RCC 7860 (cell line): ENCODE results near the gene HIVEP3.

ENCODE experiments used
- DNase-seq: peaks from one replicate; pipeline ENCODE4 v3.0.0-alpha.2; 2015; ENCODE audit warnings: low spot score
- FAIRE-seq: peaks from 2 replicates; lab custom pipeline; 2012; peaks lifted over from hg19 to GRCh38; lab: Jason Lieb, UNC

Gene HIVEP3

GRCh38 chr1:41621791-41622190 is 296.9 kb downstream of the HIVEP3 start:
- FAIRE-seq (no peak), DNase-seq (no peak)

GRCh38 chr1:41621256-41621655 is 297.5 kb downstream of the HIVEP3 start:
- no peak for DNase-seq

GRCh38 chr1:41620365-41621169 is 298.2 kb downstream of the HIVEP3 start:
- FAIRE-seq, result no peak

More at GRCh38 chr1:41621256-41621655, 297.5 kb downstream of the HIVEP3 start:
- FAIRE-seq, result no peak

GRCh38 chr1:41619511-41620364 is 299.0 kb downstream of the HIVEP3 start:
- DNase-seq (no peak), FAIRE-seq (no peak)

More at GRCh38 chr1:41620365-41621169, 298.2 kb downstream of the HIVEP3 start:
- DNase-seq, result no peak

- FAIRE-seq (no peak), DNase-seq (no peak)
Observed at GRCh38 chr1:41618871-41619270, 299.9 kb downstream of the HIVEP3 start.

- FAIRE-seq, result no peak
- DNase-seq, result no peak
Observed at GRCh38 chr1:41618066-41618825, 300.5 kb downstream of the HIVEP3 start.

- DNase-seq (no peak), FAIRE-seq (no peak)
Observed at GRCh38 chr1:41617336-41617735, 301.4 kb downstream of the HIVEP3 start.

- DNase-seq (no peak), FAIRE-seq (no peak)
Observed at GRCh38 chr1:41616563-41616962, 302.2 kb downstream of the HIVEP3 start.

- DNase-seq (no peak), FAIRE-seq (no peak)
Observed at GRCh38 chr1:41615981-41616380, 302.7 kb downstream of the HIVEP3 start.

- DNase-seq (no peak), FAIRE-seq (no peak)
Observed at GRCh38 chr1:41615316-41615715, 303.4 kb downstream of the HIVEP3 start.

- no peak for FAIRE-seq
- no peak for DNase-seq
Observed at GRCh38 chr1:41614818-41615217, 303.9 kb downstream of the HIVEP3 start.

GRCh38 chr1:41613689-41614574 is 304.8 kb downstream of the HIVEP3 start:
- DNase-seq (no peak), FAIRE-seq (no peak)

- FAIRE-seq (no peak), DNase-seq (no peak)
Observed at GRCh38 chr1:41612953-41613352, 305.8 kb downstream of the HIVEP3 start.

GRCh38 chr1:41611932-41612450 is 306.7 kb downstream of the HIVEP3 start:
- FAIRE-seq (no peak), DNase-seq (no peak)

- FAIRE-seq, result no peak
- DNase-seq, result no peak
Observed at GRCh38 chr1:41611068-41611931, 307.4 kb downstream of the HIVEP3 start.

GRCh38 chr1:41610361-41610760 is 308.4 kb downstream of the HIVEP3 start:
- DNase-seq (no peak), FAIRE-seq (no peak)

- FAIRE-seq, result no peak
- no peak for DNase-seq
Observed at GRCh38 chr1:41609166-41609883, 309.4 kb downstream of the HIVEP3 start.

- DNase-seq (no peak), FAIRE-seq (no peak)
Observed at GRCh38 chr1:41608211-41608610, 310.5 kb downstream of the HIVEP3 start.
